GM12878 (cell line): ENCODE results near the gene GMPPA. TPM values are rescaled to one million over a fixed set of nuclear protein-coding genes. Genes with fewer than 3 reads are reported as not detected.

Experiments used
- ATAC-seq: fragments of 200-7000 bp; cut with Tn5 transposase; 3 replicates; pipeline ENCODE4 v1.9.1; 2020; ENCODE audit warnings: mild to moderate bottlenecking, moderate library complexity
- BruUV-seq: library from RNA; stranded (reverse); fragments of 400-500 nt; replicated peaks from 2 replicates; lab custom pipeline; 2021; lab: Mats Ljungman, UMichigan
- CTCF ChIA-PET: fragments of 300-600 bp; sonication (Branson Sonifier 250); formaldehyde crosslinking; extraction: SDS; loops from one replicate; lab custom pipeline; 2021; ENCODE audit warnings: inconsistent platforms; lab: Yijun Ruan, JAX
- POLR2A ChIA-PET: fragments of 350-600 bp; formaldehyde crosslinking; extraction: SDS; loops from one replicate; lab custom pipeline; 2021; ENCODE audit warnings: inconsistent platforms; lab: Charles Lee
- RAD21 ChIA-PET: fragments of 300-600 bp; sonication (Branson Sonifier 250); formaldehyde crosslinking; loops from one replicate; lab custom pipeline; 2023; ENCODE audit warnings: antibody characterized with exemption; ENCODE audit not compliant: unreplicated experiment; lab: Charles Lee
- SMC1A ChIA-PET: fragments of 300-600 bp; sonication (Branson Sonifier 250); formaldehyde crosslinking; loops from one replicate; lab custom pipeline; 2023; ENCODE audit not compliant: unreplicated experiment, uncharacterized antibody; lab: Charles Lee
- DNase-seq: peaks from one replicate; pipeline ENCODE4 v3.0.0-alpha.2; 2011; ENCODE audit warnings: low read depth, low spot score
- FAIRE-seq: peaks from 3 replicates; lab custom pipeline; 2011; peaks lifted over from hg19 to GRCh38; lab: Jason Lieb, UNC
- H2AFZ ChIP-seq: 2 replicates; pipeline ENCODE4 v1.6.0; 2011; ENCODE audit warnings: low read depth, low read length, control low read depth; ENCODE audit not compliant: control insufficient read depth
- H3K27ac ChIP-seq: 2 replicates; pipeline ENCODE4 v1.5.1; 2011; ENCODE audit warnings: control low read depth; ENCODE audit not compliant: control insufficient read depth, insufficient read depth
- H3K27me3 ChIP-seq, 2 experiments: replicated peaks in 1 of 2; 2 replicates each; pipeline versions ENCODE4 v1.6.0 to v1.6.1; 2011; ENCODE audit warnings: low read length in 1 of 2; ENCODE audit not compliant: control insufficient read depth in 2 of 2, insufficient read depth in 2 of 2
- H3K36me3 ChIP-seq, 2 experiments: 2 replicates each; pipeline ENCODE4 v1.5.1; 2011; ENCODE audit warnings: low read length in 1 of 2; ENCODE audit not compliant: control insufficient read depth in 2 of 2, insufficient read depth in 2 of 2
- H3K4me1 ChIP-seq: 2 replicates; pipeline ENCODE4 v1.6.1; 2011; ENCODE audit warnings: mild to moderate bottlenecking, low read length, moderate library complexity, mixed read lengths; ENCODE audit not compliant: control insufficient read depth, insufficient read depth
- H3K4me2 ChIP-seq: 2 replicates; pipeline ENCODE4 v1.6.0; 2011; ENCODE audit warnings: control low read depth; ENCODE audit not compliant: control insufficient read depth, insufficient read depth
- H3K4me3 ChIP-seq: fragments of 200-600 bp; sonication (generic); 2 replicates; pipeline ENCODE4 v1.5.1; 2016
- H3K79me2 ChIP-seq: 2 replicates; pipeline ENCODE4 v1.6.0; 2011; ENCODE audit warnings: low read length; ENCODE audit not compliant: control insufficient read depth, insufficient read depth
- H3K9ac ChIP-seq: 2 replicates; pipeline ENCODE4 v1.8.0; 2011; ENCODE audit warnings: low read length, control low read depth, mixed read lengths; ENCODE audit not compliant: control insufficient read depth, insufficient read depth
- H3K9me3 ChIP-seq: replicated peaks from 3 replicates; pipeline ENCODE4 v1.5.1; 2011; ENCODE audit warnings: mild to moderate bottlenecking, low read length; ENCODE audit not compliant: control insufficient read depth, insufficient read depth
- H4K20me1 ChIP-seq: 2 replicates; pipeline ENCODE4 v1.6.0; 2011; ENCODE audit not compliant: control insufficient read depth, insufficient read depth
- CREM ChIP-seq: IDR thresholded peaks from 2 replicates; pipeline ENCODE4 v1.6.1; 2014; ENCODE audit warnings: antibody characterized with exemption, low read depth
- EZH2 ChIP-seq: IDR thresholded peaks from 2 replicates; pipeline ENCODE4 v1.6.1; 2012; ENCODE audit warnings: low read depth, mild to moderate bottlenecking, control low read depth, inconsistent platforms, low read length, borderline replicate concordance; ENCODE audit not compliant: control insufficient read depth
- FOXM1 ChIP-seq: IDR thresholded peaks from 2 replicates; pipeline ENCODE4 v1.6.1; 2012; ENCODE audit warnings: low read depth, mild to moderate bottlenecking, inconsistent platforms, low read length, moderate library complexity
- HDGF ChIP-seq: fragments of 450-650 bp; IDR thresholded peaks from 2 replicates; pipeline ENCODE4 v1.6.1; 2016; ENCODE audit warnings: antibody characterized with exemption
- JUNB ChIP-seq: IDR thresholded peaks from 2 replicates; pipeline ENCODE4 v1.6.1; 2016; ENCODE audit warnings: antibody characterized with exemption, mild to moderate bottlenecking
- MYB ChIP-seq: fragments of 150-350 bp; IDR thresholded peaks from 2 replicates; pipeline ENCODE4 v1.6.1; 2014; ENCODE audit warnings: mild to moderate bottlenecking, low read depth, low read length, borderline replicate concordance
- NR2C2 ChIP-seq: IDR thresholded peaks from 2 replicates; pipeline ENCODE4 v1.6.1; 2011; ENCODE audit warnings: borderline replicate concordance, low read depth; ENCODE audit not compliant: control insufficient read depth, insufficient read length
- PAX8 ChIP-seq: fragments of 450-650 bp; IDR thresholded peaks from 2 replicates; pipeline ENCODE4 v1.6.1; 2017; ENCODE audit warnings: mild to moderate bottlenecking, moderate library complexity
- SPI1 ChIP-seq: IDR thresholded peaks from 2 replicates; pipeline ENCODE4 v1.6.1; 2011; ENCODE audit warnings: low read depth, mild to moderate bottlenecking, low read length, moderate library complexity, borderline replicate concordance; ENCODE audit not compliant: insufficient read depth
- SREBF1 ChIP-seq: IDR thresholded peaks from 2 replicates; pipeline ENCODE4 v1.6.1; 2012; ENCODE audit warnings: mild to moderate bottlenecking, low read length
- ZNF217 ChIP-seq: fragments of 450-650 bp; IDR thresholded peaks from 2 replicates; pipeline ENCODE4 v1.6.1; 2017; ENCODE audit warnings: antibody characterized with exemption, mild to moderate bottlenecking
- WGBS: methylation state at CpG from one replicate; pipeline ENCODE4 v1.1.6; 2016; ENCODE audit warnings: low lambda C conversion rate; ENCODE audit not compliant: insufficient replicate concordance, insufficient coverage; ENCODE audit errors: missing lambda C conversion rate; 5-methylcytosine and 5-hydroxymethylcytosine counted together
- in situ Hi-C: fragments of 300-500 bp; cut with MboI; formaldehyde crosslinking; loops from 9 replicates; pipeline ENCODE4 v1.14.3; 2018; ENCODE audit warnings: mixed read lengths
- intact Hi-C: fragments of 100-400 bp; cut with micrococcal nuclease; formaldehyde crosslinking; loops from one replicate; pipeline ENCODE4 v1.14.2; 2022; ENCODE audit not compliant: unreplicated experiment
- polyA plus RNA-seq, 11 experiments: library from polyadenylated mRNA; depleted of rRNA in 4 of 11; unstranded in 6 of 11; stranded (reverse) in 5 of 11; fragments of >200 nt; fragmentation: Nextera tagmentation in 4 of 11; fragmentation: Illumina TruSeq in 1 of 11; extraction: Ambion mirVana in 4 of 11; extraction: Trizol in 1 of 11; gene quantifications; 1 replicate in 1 of 11; 2 replicates in 10 of 11; pipeline versions ENCODE4 v1.2.1 to v1.2.3, GENCODE V29; 2011 to 2016; ENCODE audit warnings: inconsistent platforms in 2 of 11, missing spikeins in 2 of 11, low read depth in 1 of 11
- total RNA-seq, 4 experiments: library from RNA; depleted of rRNA in 3 of 4; stranded (reverse); fragments of >200 nt in 3 of 4; fragmentation: Illumina TruSeq in 1 of 4; extraction: Trizol in 1 of 4; gene quantifications; 2 replicates each; pipeline versions ENCODE4 v1.2.1 to v1.2.3, GENCODE V29; 2013 to 2021
- TF ChIP-seq, protein P1 (sequence below): fragments of 450-650 bp; conservative IDR thresholded peaks from 2 replicates; pipeline ENCODE4 v1.6.1; 2017; ENCODE audit warnings: mild to moderate bottlenecking, moderate library complexity
- TF ChIP-seq, protein P2 (sequence below): fragments of 450-650 bp; IDR thresholded peaks from 2 replicates; pipeline ENCODE4 v1.6.1; 2017; ENCODE audit warnings: mild to moderate bottlenecking
- TF ChIP-seq, protein P3 (sequence below): IDR thresholded peaks from 2 replicates; pipeline ENCODE4 v1.6.1; 2012; ENCODE audit warnings: low read depth, low read length, improper control_type of control experiment
- TF ChIP-seq, protein P4 (sequence below): IDR thresholded peaks from 2 replicates; pipeline ENCODE4 v1.6.1; 2012; ENCODE audit warnings: low read length, inconsistent platforms
- TF ChIP-seq, protein P5 (sequence below): fragments of 450-650 bp; formaldehyde crosslinking; IDR thresholded peaks from 2 replicates; pipeline ENCODE4 v1.5.0; 2022; ENCODE audit warnings: mild to moderate bottlenecking, missing genetic modification characterization

Gene GMPPA
- total and polyA plus RNA-seq, 10 of the 15 experiments (the other 5 are each of a cell fraction or from before 2014, with no cell fraction given) = 1.9 to 83.2 (median 45.0) TPM

DNA sequence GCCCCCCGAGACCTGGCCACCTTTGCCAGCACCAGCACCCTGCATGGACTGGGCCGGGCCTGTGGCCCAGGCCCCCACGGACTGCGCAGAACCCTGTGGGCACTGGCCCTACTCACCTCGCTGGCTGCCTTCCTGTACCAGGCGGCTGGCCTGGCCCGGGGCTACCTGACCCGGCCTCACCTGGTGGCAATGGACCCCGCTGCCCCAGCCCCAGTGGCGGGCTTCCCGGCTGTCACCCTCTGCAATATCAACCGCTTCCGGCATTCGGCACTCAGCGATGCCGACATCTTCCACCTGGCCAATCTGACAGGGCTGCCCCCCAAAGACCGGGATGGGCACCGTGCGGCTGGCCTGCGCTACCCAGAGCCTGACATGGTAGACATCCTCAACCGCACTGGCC is 16.1 kb downstream of the GMPPA start:
- FAIRE-seq (no peak), DNase-seq (no peak), ATAC-seq (no peak)
- Histone ChIP-seq H3K27me3 (peaks cover 15 to 18% of the 10 kb centered on the region in 2 experiments; a peak in 3 of 4 replicates), H3K27ac (no peak overlapping the region), H4K20me1 (no peaks in the 10 kb centered on the region), H3K79me2 (no peaks in the 10 kb centered on the region), H3K9me3 (no peaks in the 10 kb centered on the region), H3K36me3 (no peaks in the 10 kb centered on the region), H3K4me3 (no peak overlapping the region), H2AFZ (no peak overlapping the region), H3K9ac (no peak overlapping the region), H3K4me2 (no peak overlapping the region), H3K4me1 (no peaks in the 10 kb centered on the region)
- intact Hi-C loops (no loop called here), in situ Hi-C loops (no loop called here)
- POLR2A ChIA-PET = no interaction called here
- WGBS = 57% methylated on average over 21 of the region's 21 CpGs
- SMC1A ChIA-PET = no interaction called here
- RAD21 ChIA-PET = interaction anchor here (1.2 kb wide), 1 partner anchor 12 kb away, joined by 3 read pairs; no protein-coding TSS in a partner anchor
- no TSS peak for BruUV-seq
- CTCF ChIA-PET = no interaction called here
- TF ChIP-seq NR2C2 = no peak
- no peak for TF ChIP-seq FOXM1
- no peak for TF ChIP-seq JUNB
- TF ChIP-seq PAX8 = no peak
- TF ChIP-seq, protein P1, sequence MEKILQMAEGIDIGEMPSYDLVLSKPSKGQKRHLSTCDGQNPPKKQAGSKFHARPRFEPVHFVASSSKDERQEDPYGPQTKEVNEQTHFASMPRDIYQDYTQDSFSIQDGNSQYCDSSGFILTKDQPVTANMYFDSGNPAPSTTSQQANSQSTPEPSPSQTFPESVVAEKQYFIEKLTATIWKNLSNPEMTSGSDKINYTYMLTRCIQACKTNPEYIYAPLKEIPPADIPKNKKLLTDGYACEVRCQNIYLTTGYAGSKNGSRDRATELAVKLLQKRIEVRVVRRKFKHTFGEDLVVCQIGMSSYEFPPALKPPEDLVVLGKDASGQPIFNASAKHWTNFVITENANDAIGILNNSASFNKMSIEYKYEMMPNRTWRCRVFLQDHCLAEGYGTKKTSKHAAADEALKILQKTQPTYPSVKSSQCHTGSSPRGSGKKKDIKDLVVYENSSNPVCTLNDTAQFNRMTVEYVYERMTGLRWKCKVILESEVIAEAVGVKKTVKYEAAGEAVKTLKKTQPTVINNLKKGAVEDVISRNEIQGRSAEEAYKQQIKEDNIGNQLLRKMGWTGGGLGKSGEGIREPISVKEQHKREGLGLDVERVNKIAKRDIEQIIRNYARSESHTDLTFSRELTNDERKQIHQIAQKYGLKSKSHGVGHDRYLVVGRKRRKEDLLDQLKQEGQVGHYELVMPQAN = no peak
- no peak for TF ChIP-seq HDGF
- TF ChIP-seq EZH2 = no peak
- TF ChIP-seq, protein P2, sequence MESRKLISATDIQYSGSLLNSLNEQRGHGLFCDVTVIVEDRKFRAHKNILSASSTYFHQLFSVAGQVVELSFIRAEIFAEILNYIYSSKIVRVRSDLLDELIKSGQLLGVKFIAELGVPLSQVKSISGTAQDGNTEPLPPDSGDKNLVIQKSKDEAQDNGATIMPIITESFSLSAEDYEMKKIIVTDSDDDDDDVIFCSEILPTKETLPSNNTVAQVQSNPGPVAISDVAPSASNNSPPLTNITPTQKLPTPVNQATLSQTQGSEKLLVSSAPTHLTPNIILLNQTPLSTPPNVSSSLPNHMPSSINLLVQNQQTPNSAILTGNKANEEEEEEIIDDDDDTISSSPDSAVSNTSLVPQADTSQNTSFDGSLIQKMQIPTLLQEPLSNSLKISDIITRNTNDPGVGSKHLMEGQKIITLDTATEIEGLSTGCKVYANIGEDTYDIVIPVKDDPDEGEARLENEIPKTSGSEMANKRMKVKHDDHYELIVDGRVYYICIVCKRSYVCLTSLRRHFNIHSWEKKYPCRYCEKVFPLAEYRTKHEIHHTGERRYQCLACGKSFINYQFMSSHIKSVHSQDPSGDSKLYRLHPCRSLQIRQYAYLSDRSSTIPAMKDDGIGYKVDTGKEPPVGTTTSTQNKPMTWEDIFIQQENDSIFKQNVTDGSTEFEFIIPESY = no peak
- no peak for TF ChIP-seq SREBF1
- TF ChIP-seq, protein P3, sequence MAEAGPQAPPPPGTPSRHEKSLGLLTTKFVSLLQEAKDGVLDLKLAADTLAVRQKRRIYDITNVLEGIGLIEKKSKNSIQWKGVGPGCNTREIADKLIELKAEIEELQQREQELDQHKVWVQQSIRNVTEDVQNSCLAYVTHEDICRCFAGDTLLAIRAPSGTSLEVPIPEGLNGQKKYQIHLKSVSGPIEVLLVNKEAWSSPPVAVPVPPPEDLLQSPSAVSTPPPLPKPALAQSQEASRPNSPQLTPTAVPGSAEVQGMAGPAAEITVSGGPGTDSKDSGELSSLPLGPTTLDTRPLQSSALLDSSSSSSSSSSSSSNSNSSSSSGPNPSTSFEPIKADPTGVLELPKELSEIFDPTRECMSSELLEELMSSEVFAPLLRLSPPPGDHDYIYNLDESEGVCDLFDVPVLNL = no peak
- TF ChIP-seq MYB = no peak
- TF ChIP-seq CREM = no peak
- TF ChIP-seq, protein P4, sequence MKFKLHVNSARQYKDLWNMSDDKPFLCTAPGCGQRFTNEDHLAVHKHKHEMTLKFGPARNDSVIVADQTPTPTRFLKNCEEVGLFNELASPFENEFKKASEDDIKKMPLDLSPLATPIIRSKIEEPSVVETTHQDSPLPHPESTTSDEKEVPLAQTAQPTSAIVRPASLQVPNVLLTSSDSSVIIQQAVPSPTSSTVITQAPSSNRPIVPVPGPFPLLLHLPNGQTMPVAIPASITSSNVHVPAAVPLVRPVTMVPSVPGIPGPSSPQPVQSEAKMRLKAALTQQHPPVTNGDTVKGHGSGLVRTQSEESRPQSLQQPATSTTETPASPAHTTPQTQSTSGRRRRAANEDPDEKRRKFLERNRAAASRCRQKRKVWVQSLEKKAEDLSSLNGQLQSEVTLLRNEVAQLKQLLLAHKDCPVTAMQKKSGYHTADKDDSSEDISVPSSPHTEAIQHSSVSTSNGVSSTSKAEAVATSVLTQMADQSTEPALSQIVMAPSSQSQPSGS = no peak
- TF ChIP-seq, protein P5, sequence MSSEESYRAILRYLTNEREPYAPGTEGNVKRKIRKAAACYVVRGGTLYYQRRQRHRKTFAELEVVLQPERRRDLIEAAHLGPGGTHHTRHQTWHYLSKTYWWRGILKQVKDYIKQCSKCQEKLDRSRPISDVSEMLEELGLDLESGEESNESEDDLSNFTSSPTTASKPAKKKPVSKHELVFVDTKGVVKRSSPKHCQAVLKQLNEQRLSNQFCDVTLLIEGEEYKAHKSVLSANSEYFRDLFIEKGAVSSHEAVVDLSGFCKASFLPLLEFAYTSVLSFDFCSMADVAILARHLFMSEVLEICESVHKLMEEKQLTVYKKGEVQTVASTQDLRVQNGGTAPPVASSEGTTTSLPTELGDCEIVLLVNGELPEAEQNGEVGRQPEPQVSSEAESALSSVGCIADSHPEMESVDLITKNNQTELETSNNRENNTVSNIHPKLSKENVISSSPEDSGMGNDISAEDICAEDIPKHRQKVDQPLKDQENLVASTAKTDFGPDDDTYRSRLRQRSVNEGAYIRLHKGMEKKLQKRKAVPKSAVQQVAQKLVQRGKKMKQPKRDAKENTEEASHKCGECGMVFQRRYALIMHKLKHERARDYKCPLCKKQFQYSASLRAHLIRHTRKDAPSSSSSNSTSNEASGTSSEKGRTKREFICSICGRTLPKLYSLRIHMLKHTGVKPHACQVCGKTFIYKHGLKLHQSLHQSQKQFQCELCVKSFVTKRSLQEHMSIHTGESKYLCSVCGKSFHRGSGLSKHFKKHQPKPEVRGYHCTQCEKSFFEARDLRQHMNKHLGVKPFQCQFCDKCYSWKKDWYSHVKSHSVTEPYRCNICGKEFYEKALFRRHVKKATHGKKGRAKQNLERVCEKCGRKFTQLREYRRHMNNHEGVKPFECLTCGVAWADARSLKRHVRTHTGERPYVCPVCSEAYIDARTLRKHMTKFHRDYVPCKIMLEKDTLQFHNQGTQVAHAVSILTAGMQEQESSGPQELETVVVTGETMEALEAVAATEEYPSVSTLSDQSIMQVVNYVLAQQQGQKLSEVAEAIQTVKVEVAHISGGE = no peak
- no peak for TF ChIP-seq ZNF217
- no peak for TF ChIP-seq SPI1
